B cell (primary cell): ENCODE measurements around the gene VPS41.

ENCODE experiments used
- EZH2 ChIP-seq: IDR thresholded peaks from 2 replicates; pipeline ENCODE4 v1.6.1; 2012; ENCODE audit warnings: borderline replicate concordance, low read depth, mild to moderate bottlenecking, moderate library complexity, low read length; ENCODE audit not compliant: insufficient read depth, poor library complexity, severe bottlenecking
- TF ChIP-seq, protein P1 (sequence below): fragments of 200-600 bp; IDR thresholded peaks from one replicate; pipeline ENCODE4 v1.8.0; 2022; ENCODE audit warnings: antibody characterized with exemption, mild to moderate bottlenecking

GRCh38 chr7:38716397-38716796, 192.6 kb downstream of the VPS41 start:
- TF ChIP-seq, protein P1, sequence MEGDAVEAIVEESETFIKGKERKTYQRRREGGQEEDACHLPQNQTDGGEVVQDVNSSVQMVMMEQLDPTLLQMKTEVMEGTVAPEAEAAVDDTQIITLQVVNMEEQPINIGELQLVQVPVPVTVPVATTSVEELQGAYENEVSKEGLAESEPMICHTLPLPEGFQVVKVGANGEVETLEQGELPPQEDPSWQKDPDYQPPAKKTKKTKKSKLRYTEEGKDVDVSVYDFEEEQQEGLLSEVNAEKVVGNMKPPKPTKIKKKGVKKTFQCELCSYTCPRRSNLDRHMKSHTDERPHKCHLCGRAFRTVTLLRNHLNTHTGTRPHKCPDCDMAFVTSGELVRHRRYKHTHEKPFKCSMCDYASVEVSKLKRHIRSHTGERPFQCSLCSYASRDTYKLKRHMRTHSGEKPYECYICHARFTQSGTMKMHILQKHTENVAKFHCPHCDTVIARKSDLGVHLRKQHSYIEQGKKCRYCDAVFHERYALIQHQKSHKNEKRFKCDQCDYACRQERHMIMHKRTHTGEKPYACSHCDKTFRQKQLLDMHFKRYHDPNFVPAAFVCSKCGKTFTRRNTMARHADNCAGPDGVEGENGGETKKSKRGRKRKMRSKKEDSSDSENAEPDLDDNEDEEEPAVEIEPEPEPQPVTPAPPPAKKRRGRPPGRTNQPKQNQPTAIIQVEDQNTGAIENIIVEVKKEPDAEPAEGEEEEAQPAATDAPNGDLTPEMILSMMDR: no peak
- no peak for TF ChIP-seq EZH2
